IgD-negative memory B cell (primary cell): ENCODE data around the gene CD28. TPM values are rescaled to one million over a fixed set of nuclear protein-coding genes. Genes with fewer than 3 reads are reported as not detected.

Experiments
- H3K27ac Mint-ChIP-seq, 3 donors: one replicate each; pipeline ENCODE4 v1.8.0; 2020 to 2022; ENCODE audit warnings: mild to moderate bottlenecking in 3 of 3, mixed read lengths in 3 of 3, moderate library complexity in 1 of 3
- H3K27me3 Mint-ChIP-seq: one replicate; pipeline ENCODE4 v1.8.0; 2021; ENCODE audit warnings: mixed read lengths
- H3K36me3 Mint-ChIP-seq: one replicate; pipeline ENCODE4 v1.8.0; 2020; ENCODE audit warnings: mild to moderate bottlenecking, mixed read lengths
- H3K4me1 Mint-ChIP-seq, 3 donors: one replicate each; pipeline ENCODE4 v1.8.0; 2020 to 2022; ENCODE audit warnings: mixed read lengths in 3 of 3, mild to moderate bottlenecking in 1 of 3
- H3K4me3 Mint-ChIP-seq, 4 donors: one replicate each; pipeline ENCODE4 v1.8.0; 2020 to 2022; ENCODE audit warnings: mild to moderate bottlenecking in 4 of 4, mixed read lengths in 4 of 4, moderate library complexity in 3 of 4
- H3K9me3 Mint-ChIP-seq, 3 donors: one replicate each; pipeline ENCODE4 v1.8.0; 2020 to 2021; ENCODE audit warnings: mixed read lengths in 3 of 3, mild to moderate bottlenecking in 1 of 3
- polyA plus RNA-seq: library from polyadenylated mRNA; unstranded; fragments of 300-500 nt; fragmentation: Illumina TruSeq; gene quantifications from one replicate; pipeline ENCODE4 v1.2.3, GENCODE V29; 2021

The CD28 gene
- polyA plus RNA-seq, 1 donor from 2014 or later: 1.3 TPM

DNA sequence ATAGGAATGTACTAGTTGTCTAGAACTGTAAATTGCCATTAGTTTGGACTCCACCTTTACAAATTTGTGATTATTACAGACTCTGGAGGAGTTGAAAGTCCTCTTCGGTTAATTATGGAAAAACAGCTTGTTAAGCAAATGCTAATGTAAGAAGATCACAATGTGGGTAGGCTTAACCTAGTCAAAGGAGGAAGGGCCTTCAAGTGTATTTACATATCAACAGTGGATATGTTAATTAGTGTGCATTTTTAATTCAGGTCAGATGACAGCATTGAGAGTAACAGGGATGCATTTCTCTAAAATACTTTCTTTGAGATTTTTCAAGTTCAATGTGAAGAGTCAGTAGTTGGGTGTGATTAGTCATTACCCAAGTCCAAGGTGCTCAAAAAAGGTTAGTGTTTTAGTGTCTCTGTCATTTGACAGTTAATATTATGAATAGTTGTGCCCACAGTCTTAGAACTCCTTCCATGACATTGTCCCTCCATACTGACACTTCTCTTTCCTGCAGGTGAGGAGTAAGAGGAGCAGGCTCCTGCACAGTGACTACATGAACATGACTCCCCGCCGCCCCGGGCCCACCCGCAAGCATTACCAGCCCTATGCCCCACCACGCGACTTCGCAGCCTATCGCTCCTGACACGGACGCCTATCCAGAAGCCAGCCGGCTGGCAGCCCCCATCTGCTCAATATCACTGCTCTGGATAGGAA lies 28.0 kb downstream of the CD28 start:
- no peak overlapping the region for H3K27ac Mint-ChIP-seq
- peaks cover 0 to 2% (median 0%) of the 10 kb centered on the region in 3 donors for H3K9me3 Mint-ChIP-seq
- peaks cover 5% of the 10 kb centered on the region for H3K27me3 Mint-ChIP-seq
- no peaks in the 10 kb centered on the region for H3K36me3 Mint-ChIP-seq
- H3K4me1 Mint-ChIP-seq: no peaks in the 10 kb centered on the region
- no peak overlapping the region for H3K4me3 Mint-ChIP-seq

DNA sequence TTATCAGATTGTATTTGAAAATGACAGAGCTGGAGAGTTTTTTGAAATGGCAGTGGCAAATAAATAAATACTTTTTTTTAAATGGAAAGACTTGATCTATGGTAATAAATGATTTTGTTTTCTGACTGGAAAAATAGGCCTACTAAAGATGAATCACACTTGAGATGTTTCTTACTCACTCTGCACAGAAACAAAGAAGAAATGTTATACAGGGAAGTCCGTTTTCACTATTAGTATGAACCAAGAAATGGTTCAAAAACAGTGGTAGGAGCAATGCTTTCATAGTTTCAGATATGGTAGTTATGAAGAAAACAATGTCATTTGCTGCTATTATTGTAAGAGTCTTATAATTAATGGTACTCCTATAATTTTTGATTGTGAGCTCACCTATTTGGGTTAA lies 30.9 kb downstream of the CD28 start:
- Mint-ChIP-seq H3K4me3 (no peak overlapping the region), H3K36me3 (no peaks in the 10 kb centered on the region), H3K27ac (no peak overlapping the region)

DNA sequence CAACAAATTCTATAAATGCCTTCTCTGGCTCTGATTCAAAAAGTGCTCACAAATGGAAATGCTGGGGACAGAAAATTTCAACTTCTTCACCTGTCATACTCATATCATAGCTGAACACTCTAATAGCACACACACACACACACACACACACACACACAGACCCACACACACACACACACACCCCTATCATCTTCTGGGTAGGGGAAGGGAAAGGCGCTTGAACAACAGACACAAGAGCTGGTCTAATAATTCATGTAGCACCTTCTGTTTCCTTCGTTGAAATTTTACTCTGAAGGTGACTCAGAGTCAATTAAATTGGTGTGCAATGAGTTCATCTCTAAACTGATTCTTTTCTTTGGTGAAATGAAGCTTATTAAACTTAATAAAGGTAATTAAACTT lies 32.9 kb downstream of the CD28 start:
- H3K27ac Mint-ChIP-seq: peak overlapping the region in 1 of 3 donors; percentile 41
- peaks cover 2% of the 10 kb centered on the region for H3K27me3 Mint-ChIP-seq
- H3K9me3 Mint-ChIP-seq: peaks cover 0 to 4% (median 0%) of the 10 kb centered on the region in 3 donors
- H3K4me1 Mint-ChIP-seq: no peaks in the 10 kb centered on the region
- no peak overlapping the region for H3K4me3 Mint-ChIP-seq
- H3K36me3 Mint-ChIP-seq: no peaks in the 10 kb centered on the region

More for the DNA sequence above, 30.9 kb downstream of the CD28 start:
- H3K9me3 Mint-ChIP-seq: peaks cover 0 to 2% (median 0%) of the 10 kb centered on the region in 3 donors
- H3K27me3 Mint-ChIP-seq: peaks cover 7% of the 10 kb centered on the region
- H3K4me1 Mint-ChIP-seq: no peaks in the 10 kb centered on the region

DNA sequence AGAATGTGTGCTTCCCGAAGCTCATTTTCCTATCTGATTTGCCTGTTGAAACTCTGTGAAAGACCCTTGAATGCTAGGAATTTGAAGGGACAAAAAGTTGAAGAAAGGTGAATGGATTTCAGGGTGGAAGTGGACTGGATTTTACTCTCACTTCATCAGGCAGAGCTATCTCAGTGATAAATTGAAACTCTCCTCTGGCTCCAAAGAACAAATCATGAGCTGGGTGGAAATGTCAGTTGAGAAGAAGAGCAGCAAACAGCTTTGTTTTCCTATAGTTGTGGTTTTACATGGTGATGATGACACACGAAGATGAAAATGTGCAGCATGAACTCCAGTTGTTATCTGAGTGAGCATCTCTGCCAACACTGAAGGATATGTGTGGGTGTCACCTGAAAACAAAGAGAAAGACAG lies 34.4 kb downstream of the CD28 start:
- Mint-ChIP-seq H3K4me3 (no peak overlapping the region), H3K27ac (no peak overlapping the region), H3K4me1 (no peaks in the 10 kb centered on the region), H3K36me3 (no peaks in the 10 kb centered on the region), H3K27me3 (peaks cover 2% of the 10 kb centered on the region), H3K9me3 (peaks cover 0 to 8% (median 0%) of the 10 kb centered on the region in 3 donors)

DNA sequence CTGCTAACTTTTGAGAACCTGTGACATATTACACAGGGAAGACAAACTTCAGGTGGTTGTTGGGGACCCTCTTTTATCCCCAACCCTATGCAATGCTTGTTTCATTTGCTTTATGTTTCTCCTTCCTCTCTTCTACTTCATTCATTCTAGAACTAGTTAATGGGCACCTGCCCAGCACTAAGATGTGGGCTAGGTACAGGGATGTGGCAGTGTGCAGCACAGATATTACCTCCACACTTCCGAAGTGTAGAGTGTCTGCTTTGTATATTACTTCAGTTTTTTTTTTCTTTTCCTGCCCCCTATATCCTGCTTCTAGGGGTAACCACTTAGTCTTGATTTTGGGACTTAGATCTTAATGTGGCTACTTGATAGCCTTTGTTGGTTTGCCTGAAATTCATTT lies 35.1 kb downstream of the CD28 start:
- Mint-ChIP-seq H3K4me1 (no peaks in the 10 kb centered on the region), H3K36me3 (no peaks in the 10 kb centered on the region), H3K27me3 (peaks cover 2% of the 10 kb centered on the region), H3K9me3 (peaks cover 0 to 9% (median 0%) of the 10 kb centered on the region in 3 donors), H3K27ac (no peak overlapping the region), H3K4me3 (no peak overlapping the region)

DNA sequence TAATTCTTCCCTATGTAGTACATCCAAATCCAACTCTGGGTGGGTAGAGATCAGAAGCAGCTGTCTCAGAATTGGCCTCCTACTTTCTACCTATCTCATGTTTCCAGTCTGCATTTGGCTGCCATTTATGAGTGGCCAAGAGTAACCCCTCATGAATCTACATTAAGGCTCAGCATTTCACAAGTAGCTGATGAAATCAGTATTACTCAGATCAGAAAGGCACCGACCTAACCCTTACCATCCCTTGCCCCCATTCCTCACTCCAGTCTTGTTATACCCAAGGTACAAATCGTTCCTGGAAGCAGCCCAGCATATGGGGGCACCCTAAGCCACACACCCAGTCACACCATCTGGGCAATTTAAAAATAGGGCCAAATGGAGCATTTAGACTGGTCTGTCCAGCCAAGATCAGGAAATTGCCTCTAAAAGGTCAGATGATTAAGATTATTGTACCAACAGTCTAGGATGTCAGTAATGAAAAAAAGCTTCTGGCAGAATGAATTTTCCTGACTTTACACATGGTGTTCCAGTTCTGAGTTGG lies 37.1 kb downstream of the CD28 start:
- Mint-ChIP-seq H3K27me3 (peaks cover 8% of the 10 kb centered on the region), H3K36me3 (no peaks in the 10 kb centered on the region), H3K9me3 (peaks cover 0 to 9% (median 0%) of the 10 kb centered on the region in 3 donors), H3K4me3 (no peak overlapping the region), H3K27ac (no peak overlapping the region), H3K4me1 (no peaks in the 10 kb centered on the region)

- Mint-ChIP-seq H3K27ac (no peak overlapping the region), H3K4me1 (no peaks in the 10 kb centered on the region), H3K4me3 (no peak overlapping the region), H3K27me3 (peaks cover 8% of the 10 kb centered on the region), H3K36me3 (no peaks in the 10 kb centered on the region), H3K9me3 (peaks cover 0 to 9% (median 0%) of the 10 kb centered on the region in 3 donors)
Observed at GRCh38 chr2:203744091-203744490, 37.7 kb downstream of the CD28 start.

GRCh38 chr2:203745267-203745666 lies 38.8 kb downstream of the CD28 start:
- H3K4me1 Mint-ChIP-seq: peaks cover 0 to under 1% (median 0%) of the 10 kb centered on the region in 3 donors
- peaks cover 12% of the 10 kb centered on the region for H3K27me3 Mint-ChIP-seq
- H3K36me3 Mint-ChIP-seq: no peaks in the 10 kb centered on the region
- H3K4me3 Mint-ChIP-seq: no peak overlapping the region
- no peak overlapping the region for H3K27ac Mint-ChIP-seq
- H3K9me3 Mint-ChIP-seq: peaks cover 0 to 9% (median 0%) of the 10 kb centered on the region in 3 donors

- H3K27me3 Mint-ChIP-seq: peaks cover 12% of the 10 kb centered on the region
- H3K27ac Mint-ChIP-seq: no peak overlapping the region
- H3K36me3 Mint-ChIP-seq: peaks cover 3% of the 10 kb centered on the region
- peaks cover 0 to 1% (median 0%) of the 10 kb centered on the region in 3 donors for H3K4me1 Mint-ChIP-seq
- H3K4me3 Mint-ChIP-seq: no peak overlapping the region
- H3K9me3 Mint-ChIP-seq: peaks cover 0 to 13% (median 0%) of the 10 kb centered on the region in 3 donors
Observed at GRCh38 chr2:203748331-203749126, 42.1 kb downstream of the CD28 start.

DNA sequence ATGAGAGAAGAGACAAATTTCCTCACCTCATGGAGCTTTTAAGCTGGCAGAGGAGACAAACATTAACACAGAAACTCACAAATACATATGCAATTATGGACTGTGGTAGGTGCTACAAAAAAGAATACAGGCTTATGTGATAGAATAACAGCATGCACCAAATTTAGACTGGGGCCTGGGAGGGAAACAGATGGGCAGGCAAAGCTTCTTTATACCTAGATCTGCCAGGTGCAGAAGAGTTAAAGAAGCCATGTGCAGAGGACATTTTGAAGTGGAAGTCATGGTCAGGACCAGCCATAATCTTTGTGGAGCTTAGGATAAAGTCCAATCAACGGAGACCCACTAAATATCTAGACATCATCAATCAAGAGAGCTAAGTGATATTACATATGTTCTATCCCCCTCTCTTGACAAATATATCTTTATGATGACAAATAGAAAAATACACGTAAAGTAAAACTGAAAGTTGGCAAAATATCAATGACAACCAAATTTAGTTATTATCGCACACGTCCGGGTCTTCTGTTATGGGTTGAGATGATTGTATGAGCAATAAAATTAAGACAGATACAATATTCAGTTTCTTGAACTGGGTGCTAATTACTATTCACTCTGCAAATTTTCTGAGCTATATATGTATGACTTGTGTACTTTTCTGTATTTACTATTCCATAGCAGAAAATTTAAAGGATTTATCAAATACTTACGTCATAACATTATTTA lies 44.1 kb downstream of the CD28 start:
- Mint-ChIP-seq H3K36me3 (peaks cover 4% of the 10 kb centered on the region), H3K9me3 (peaks cover 2 to 11% (median 9%) of the 10 kb centered on the region in 3 donors), H3K27ac (no peak overlapping the region), H3K4me1 (peaks cover 0 to 1% (median 0%) of the 10 kb centered on the region in 3 donors), H3K4me3 (no peak overlapping the region), H3K27me3 (peaks cover 12% of the 10 kb centered on the region)

DNA sequence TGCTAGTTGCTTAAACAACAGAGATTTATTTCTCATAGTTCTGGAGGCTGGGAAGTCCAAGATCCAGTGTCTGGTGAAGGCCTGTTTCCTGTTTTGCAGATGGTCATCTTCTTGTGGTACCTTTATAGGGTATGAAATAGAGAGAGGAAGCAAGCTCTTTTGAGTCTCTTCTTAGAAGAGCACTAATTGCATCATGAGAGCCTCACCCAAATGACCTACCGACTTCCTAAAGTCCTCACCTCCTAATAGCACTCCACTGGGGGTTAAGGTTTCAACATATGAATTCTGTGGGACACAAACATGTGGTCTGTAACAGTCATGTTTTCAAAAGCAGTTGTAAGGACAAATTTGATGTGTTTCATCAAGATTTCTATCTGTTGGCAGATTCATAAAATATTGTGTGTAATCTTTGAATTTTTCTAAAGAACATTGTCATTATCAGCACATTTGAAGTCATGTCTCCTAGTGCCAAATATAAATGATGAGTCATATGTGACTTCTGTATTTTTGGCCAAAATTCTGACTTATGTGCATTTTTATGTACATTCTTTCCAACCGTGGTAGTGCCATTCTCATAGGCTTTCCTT lies 45.3 kb downstream of the CD28 start:
- Mint-ChIP-seq H3K27me3 (peaks cover 12% of the 10 kb centered on the region), H3K4me1 (peaks cover 0 to 1% (median 0%) of the 10 kb centered on the region in 3 donors), H3K36me3 (peaks cover 7% of the 10 kb centered on the region), H3K27ac (no peak overlapping the region), H3K4me3 (no peak overlapping the region), H3K9me3 (peaks cover 2 to 18% (median 12%) of the 10 kb centered on the region in 3 donors)

GRCh38 chr2:203756161-203756560 lies 49.7 kb downstream of the CD28 start:
- Mint-ChIP-seq H3K4me3 (no peak overlapping the region), H3K27ac (no peak overlapping the region), H3K9me3 (peaks cover 2 to 22% (median 20%) of the 10 kb centered on the region in 3 donors), H3K36me3 (peaks cover 9% of the 10 kb centered on the region), H3K4me1 (no peaks in the 10 kb centered on the region), H3K27me3 (peaks cover 6% of the 10 kb centered on the region)

DNA sequence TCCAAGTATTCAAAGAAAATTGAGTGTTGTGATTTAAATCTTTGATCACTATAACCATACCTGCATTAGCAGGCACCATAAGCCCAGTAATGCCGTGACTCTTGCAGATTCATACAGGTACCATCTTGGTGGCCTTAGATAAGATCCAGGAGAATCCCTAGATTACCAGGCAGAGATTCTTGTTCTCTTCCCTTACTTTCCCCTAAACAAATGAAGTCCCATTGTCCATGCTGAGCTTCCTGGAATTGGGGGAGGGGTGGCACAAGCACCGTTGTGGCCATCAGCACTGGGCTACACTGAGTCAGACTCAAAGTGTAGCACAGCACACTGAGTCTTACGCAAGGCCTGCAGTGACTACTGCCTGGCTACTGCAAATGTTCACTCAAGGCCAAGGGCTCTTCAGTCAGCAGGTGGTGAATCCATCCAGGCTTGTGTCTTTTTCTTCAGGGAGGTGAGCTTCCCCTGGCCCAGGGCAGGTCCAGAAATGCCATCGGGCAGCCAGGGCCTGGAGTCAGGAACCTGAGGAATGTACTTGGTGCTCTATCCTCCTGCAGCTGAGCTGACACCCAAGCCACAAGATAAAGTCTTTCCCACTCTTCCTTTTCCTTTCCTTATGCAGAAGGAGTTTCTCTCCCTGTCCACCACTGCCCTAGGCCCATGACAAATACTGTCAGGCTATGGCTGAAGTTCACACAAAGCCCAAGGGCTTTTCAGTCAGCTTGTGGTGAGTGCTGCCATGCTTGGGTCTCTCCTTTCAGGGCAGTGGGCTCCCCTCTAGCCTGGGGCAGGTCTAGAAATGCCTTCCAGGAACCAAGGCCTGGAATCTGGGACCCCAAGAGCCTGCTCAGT lies 52.6 kb downstream of the CD28 start:
- H3K9me3 Mint-ChIP-seq: peaks cover 0 to 20% (median 18%) of the 10 kb centered on the region in 3 donors
- H3K36me3 Mint-ChIP-seq: peaks cover 6% of the 10 kb centered on the region
- H3K27ac Mint-ChIP-seq: no peak overlapping the region
- H3K27me3 Mint-ChIP-seq: peaks cover 12% of the 10 kb centered on the region
- no peak overlapping the region for H3K4me3 Mint-ChIP-seq
- no peaks in the 10 kb centered on the region for H3K4me1 Mint-ChIP-seq
